Right atrium auricular region (tissue), 2 donors: Measurements from ENCODE around the gene SCAPER. TPM values are rescaled to one million over a fixed set of nuclear protein-coding genes. Genes with fewer than 3 reads are reported as not detected.

Experiments used
- DNase-seq: peaks from one replicate; pipeline ENCODE4 v3.0.0-alpha.2; 2019; ENCODE audit warnings: low spot score
- H3K27ac ChIP-seq, 2 donors: fragments of 200-600 bp; sonication (generic); 1 replicate in 1 of 2; 2 replicates in 1 of 2; pipeline ENCODE4 v1.5.1; 2016 to 2019
- H3K27me3 ChIP-seq, 2 donors: fragments of 200-600 bp; sonication (generic); one replicate each; pipeline versions ENCODE4 v1.5.1 to v1.6.0; 2017 to 2019
- H3K36me3 ChIP-seq: fragments of 200-600 bp; sonication (generic); one replicate; pipeline ENCODE4 v1.5.1; 2016
- H3K4me1 ChIP-seq, 2 donors: fragments of 200-600 bp; sonication (generic); one replicate each; pipeline versions ENCODE4 v1.5.1 to v1.6.0; 2017 to 2019
- H3K4me3 ChIP-seq, 2 donors: fragments of 200-600 bp; sonication (generic); 1 replicate in 1 of 2; 2 replicates in 1 of 2; pipeline ENCODE4 v1.5.1; 2017 to 2019; ENCODE audit warnings: mild to moderate bottlenecking in 1 of 2, moderate library complexity in 1 of 2
- H3K9me3 ChIP-seq, 2 donors: fragments of 200-600 bp; sonication (generic); one replicate each; pipeline ENCODE4 v1.5.1; 2019
- total RNA-seq, 2 donors: library from RNA; depleted of rRNA; stranded (reverse); fragments of >200 nt; gene quantifications; one replicate each; pipeline ENCODE4 v1.1.0, GENCODE V29; 2016
- TF ChIP-seq, protein P1 (sequence below), 2 donors: fragments of 200-600 bp; sonication (generic); IDR thresholded peaks; one replicate each; pipeline ENCODE4 v1.5.1; 2019; ENCODE audit warnings: antibody characterized with exemption in 2 of 2

SCAPER gene
- total RNA-seq, 2 donors from 2014 or later = 20.5 to 52.3 TPM

DNA sequence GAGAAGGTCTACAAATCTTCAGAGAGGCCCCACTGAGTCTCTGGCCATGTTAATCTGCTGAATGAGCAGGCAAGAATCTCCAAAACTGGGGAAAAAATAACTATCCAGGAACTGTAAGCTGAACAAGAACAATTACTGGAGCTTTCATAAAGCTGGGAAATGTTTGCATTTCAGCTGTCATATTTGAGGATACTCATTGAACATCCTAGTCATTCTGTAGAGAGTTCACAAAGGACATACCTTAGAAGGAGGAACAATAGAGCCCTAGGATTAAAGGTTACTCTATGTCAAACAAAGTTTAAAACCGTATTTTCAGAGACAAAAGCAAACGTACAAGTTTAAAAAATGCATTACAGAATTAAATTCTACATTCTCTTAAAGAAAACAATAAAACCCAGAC lies 257.5 kb downstream of the SCAPER start:
- no peaks in the 10 kb centered on the region for H3K4me1 ChIP-seq
- no peak for DNase-seq
- H3K36me3 ChIP-seq = no peaks in the 10 kb centered on the region
- no peaks in the 10 kb centered on the region for H3K27me3 ChIP-seq
- H3K9me3 ChIP-seq = peaks cover 0 to 4% of the 10 kb centered on the region in 2 donors
- H3K27ac ChIP-seq = no peak overlapping the region
- no peak overlapping the region for H3K4me3 ChIP-seq
- TF ChIP-seq, protein P1, sequence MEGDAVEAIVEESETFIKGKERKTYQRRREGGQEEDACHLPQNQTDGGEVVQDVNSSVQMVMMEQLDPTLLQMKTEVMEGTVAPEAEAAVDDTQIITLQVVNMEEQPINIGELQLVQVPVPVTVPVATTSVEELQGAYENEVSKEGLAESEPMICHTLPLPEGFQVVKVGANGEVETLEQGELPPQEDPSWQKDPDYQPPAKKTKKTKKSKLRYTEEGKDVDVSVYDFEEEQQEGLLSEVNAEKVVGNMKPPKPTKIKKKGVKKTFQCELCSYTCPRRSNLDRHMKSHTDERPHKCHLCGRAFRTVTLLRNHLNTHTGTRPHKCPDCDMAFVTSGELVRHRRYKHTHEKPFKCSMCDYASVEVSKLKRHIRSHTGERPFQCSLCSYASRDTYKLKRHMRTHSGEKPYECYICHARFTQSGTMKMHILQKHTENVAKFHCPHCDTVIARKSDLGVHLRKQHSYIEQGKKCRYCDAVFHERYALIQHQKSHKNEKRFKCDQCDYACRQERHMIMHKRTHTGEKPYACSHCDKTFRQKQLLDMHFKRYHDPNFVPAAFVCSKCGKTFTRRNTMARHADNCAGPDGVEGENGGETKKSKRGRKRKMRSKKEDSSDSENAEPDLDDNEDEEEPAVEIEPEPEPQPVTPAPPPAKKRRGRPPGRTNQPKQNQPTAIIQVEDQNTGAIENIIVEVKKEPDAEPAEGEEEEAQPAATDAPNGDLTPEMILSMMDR (IDR thresholded peaks at IDR 0.05) = no peak

- Histone ChIP-seq H3K4me3 (no peak overlapping the region), H3K36me3 (no peaks in the 10 kb centered on the region), H3K27ac (no peak overlapping the region), H3K9me3 (no peaks in the 10 kb centered on the region), H3K4me1 (no peaks in the 10 kb centered on the region), H3K27me3 (no peaks in the 10 kb centered on the region)
- DNase-seq = no peak
- TF ChIP-seq, protein P1 (IDR thresholded peaks at IDR 0.05) = no peak
These were observed 260.5 kb downstream of the SCAPER start for GRCh38 chr15:76644646-76645045.

GRCh38 chr15:76642671-76643070 lies 262.5 kb downstream of the SCAPER start:
- Histone ChIP-seq H3K27me3 (no peaks in the 10 kb centered on the region), H3K36me3 (no peaks in the 10 kb centered on the region), H3K4me1 (no peaks in the 10 kb centered on the region), H3K9me3 (no peaks in the 10 kb centered on the region), H3K27ac (no peak overlapping the region), H3K4me3 (no peak overlapping the region)
- TF ChIP-seq, protein P1 (IDR thresholded peaks at IDR 0.05) = peak; percentile 37 to 58
- no peak for DNase-seq

- Histone ChIP-seq H3K4me3 (no peak overlapping the region), H3K4me1 (no peaks in the 10 kb centered on the region), H3K36me3 (no peaks in the 10 kb centered on the region), H3K27ac (no peak overlapping the region), H3K9me3 (peaks cover 0 to 9% of the 10 kb centered on the region in 2 donors), H3K27me3 (no peaks in the 10 kb centered on the region)
- TF ChIP-seq, protein P1 (IDR thresholded peaks at IDR 0.05) = no peak
- no peak for DNase-seq
These were observed 268.0 kb downstream of the SCAPER start for GRCh38 chr15:76637166-76637565.

DNA sequence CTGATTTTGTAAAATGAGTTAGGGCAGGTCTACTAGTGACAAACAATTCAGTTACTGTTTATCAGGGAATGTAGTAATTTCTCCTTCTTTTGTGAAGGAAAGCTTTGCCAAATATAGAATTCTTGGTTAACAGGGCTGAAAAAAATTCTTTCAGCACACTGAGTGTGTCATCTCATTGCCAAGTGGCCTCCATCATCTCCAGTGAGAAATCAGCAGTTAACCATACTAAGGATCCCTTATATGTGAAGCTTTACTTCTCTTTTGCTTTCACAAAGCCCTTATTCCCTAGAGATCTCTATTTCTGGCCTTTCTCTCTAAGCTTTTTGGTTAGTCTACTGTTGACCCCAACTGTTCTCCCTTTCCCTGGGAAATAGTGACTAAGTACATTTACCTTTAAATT lies 269.1 kb downstream of the SCAPER start:
- Histone ChIP-seq H3K4me1 (no peaks in the 10 kb centered on the region), H3K36me3 (no peaks in the 10 kb centered on the region), H3K27me3 (no peaks in the 10 kb centered on the region), H3K27ac (no peak overlapping the region), H3K9me3 (peaks cover 0 to 9% of the 10 kb centered on the region in 2 donors), H3K4me3 (no peak overlapping the region)
- no peak for DNase-seq
- TF ChIP-seq, protein P1 (IDR thresholded peaks at IDR 0.05) = no peak

DNA sequence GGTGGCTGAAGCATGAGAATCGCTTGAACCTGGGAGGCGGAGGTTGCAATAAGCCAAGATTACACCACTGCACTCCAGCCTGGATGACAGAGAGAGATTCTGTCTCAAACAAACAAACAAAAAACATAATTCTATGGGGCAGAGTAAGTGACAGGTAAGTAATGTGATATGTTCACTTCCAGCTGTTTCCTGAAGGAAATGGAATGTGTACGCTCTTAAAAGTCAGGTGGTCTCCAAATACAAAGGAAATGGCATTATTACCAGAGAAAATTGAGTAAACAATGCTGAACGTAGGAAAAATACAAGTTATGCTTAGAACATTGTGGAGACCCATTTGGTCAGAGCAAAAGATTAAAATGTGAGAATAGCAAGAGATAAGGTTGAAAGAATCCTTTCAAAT lies 278.5 kb downstream of the SCAPER start:
- Histone ChIP-seq H3K27me3 (no peaks in the 10 kb centered on the region), H3K27ac (no peak overlapping the region), H3K4me3 (no peak overlapping the region), H3K4me1 (no peaks in the 10 kb centered on the region), H3K36me3 (no peaks in the 10 kb centered on the region), H3K9me3 (no peaks in the 10 kb centered on the region)
- DNase-seq = no peak
- TF ChIP-seq, protein P1 (IDR thresholded peaks at IDR 0.05) = no peak
